Measurements from ENCODE around the gene RRBP1. TPM values are rescaled to one million over a fixed set of nuclear protein-coding genes. Genes with fewer than 3 reads are reported as not detected.

Gene RRBP1
- total and polyA plus RNA-seq, 2 of the 4 experiments (the other 2 are of a cell fraction) = 90.2 to 136 TPM

DNA sequence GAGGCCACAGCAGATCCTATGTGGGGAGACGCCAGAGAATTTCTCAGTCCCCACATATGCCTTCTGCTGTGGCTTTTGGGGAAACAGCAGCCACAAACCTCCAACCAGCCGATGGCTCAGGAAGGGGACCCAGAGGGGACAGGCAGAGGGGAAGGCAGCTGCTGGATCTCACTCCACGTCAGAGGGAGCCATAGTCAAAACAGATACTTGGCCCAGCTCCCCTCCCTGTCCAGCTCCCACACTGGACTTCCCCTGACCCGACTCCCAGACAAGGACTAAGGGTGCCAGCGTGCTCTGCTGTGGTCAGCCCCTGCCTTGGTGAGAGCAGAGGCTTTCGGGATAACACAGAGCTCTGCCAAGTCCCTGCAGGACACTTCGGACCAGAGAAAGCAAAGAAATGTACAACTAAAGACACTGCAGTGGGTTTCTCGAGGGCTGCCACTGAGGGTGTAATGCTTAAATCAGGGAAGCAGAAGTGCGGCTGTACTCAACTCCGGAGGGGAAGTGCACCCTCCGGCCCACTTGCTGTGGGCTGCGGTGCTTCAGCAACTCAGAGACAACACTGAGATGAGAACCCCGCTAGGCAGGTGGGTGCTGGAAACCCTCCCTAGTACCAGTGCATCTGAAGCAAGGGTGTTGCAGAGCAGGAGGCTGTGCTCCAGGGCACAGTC, 47.2 kb downstream of the RRBP1 start:
- intact Hi-C loops (cut with micrococcal nuclease) = no loop called here
- no peak overlapping the region for H2BK20ac ChIP-seq (ENCODE audit: low read depth, low read length)
- H3K4me2 ChIP-seq (ENCODE audit: low read depth, low read length) = no peak overlapping the region
- POLR2A ChIA-PET (ENCODE audit: unreplicated experiment) = no interaction called here
- H3K79me1 ChIP-seq (ENCODE audit: low read depth in 1 of 2, low read length in 2 of 2) = peaks cover 49 to 97% of the 10 kb centered on the region in 2 experiments
- no peaks in the 10 kb centered on the region for H3K27me3 ChIP-seq (ENCODE audit: control insufficient read depth, insufficient read depth, low read length)
- no peak overlapping the region for H3K4ac ChIP-seq (ENCODE audit: low read depth, low read length)
- no peak for DNase-seq
- dilution Hi-C loops (cut with HindIII; ENCODE audit: low sequenced_read_pairs, unreplicated experiment) = no loop called here
- H3K4me1 ChIP-seq (ENCODE audit: control insufficient read depth, insufficient read depth, low read length) = no peaks in the 10 kb centered on the region; the same call in 1 of the 2 replicates
- no peak overlapping the region for H2AK9ac ChIP-seq (replicated peaks; ENCODE audit: low read depth, low read length, poor library complexity)
- 97% methylated on average over 4 of the region's 13 CpGs; no CpG with 5 or more reads in 1 of the 2 experiments for WGBS, 2 experiments (ENCODE audit: extremely low coverage in 2 of 2, insufficient read length in 1 of 2)
- no peak overlapping the region for H2AFZ ChIP-seq (replicated peaks; ENCODE audit: low read length, poor library complexity)
- no peak overlapping the region for H3K9ac ChIP-seq (ENCODE audit: low read depth, low read length)
- H2BK15ac ChIP-seq (ENCODE audit: low read depth, low read length) = no peak overlapping the region
- no peak overlapping the region for H3K18ac ChIP-seq (ENCODE audit: low read depth, low read length)
- no peaks in the 10 kb centered on the region for H3K9me3 ChIP-seq (ENCODE audit: control insufficient read depth, insufficient read depth, low read length)
- no peak overlapping the region; the same call in 1 of the 2 replicates for H3K27ac ChIP-seq (ENCODE audit: insufficient read depth, low read length)
- no peak overlapping the region for H4K8ac ChIP-seq (ENCODE audit: low read depth in 2 of 2, low read length in 2 of 2)
- no peak overlapping the region for H4K5ac ChIP-seq (ENCODE audit: low read depth, low read length)
- no TSS peak for BruUV-seq (replicated peaks)
- CTCF ChIA-PET = no interaction called here
- H3K9me1 ChIP-seq (ENCODE audit: insufficient read depth, low read length) = no peaks in the 10 kb centered on the region
- no peak overlapping the region for H3K4me3 ChIP-seq (ENCODE audit: insufficient read depth, low read depth, low read length)
- no peak overlapping the region for H2AK5ac ChIP-seq (ENCODE audit: low read depth, low read length)
- H4K20me1 ChIP-seq (ENCODE audit: insufficient read depth, low read length) = peaks cover 98% of the 10 kb centered on the region
- no peak overlapping the region for H2BK5ac ChIP-seq (ENCODE audit: low read depth, low read length, poor library complexity, severe bottlenecking)
- no peak for ATAC-seq (ENCODE audit: low read depth)
- no peak overlapping the region for H3K23ac ChIP-seq (ENCODE audit: low read depth, low read length)
- H2BK120ac ChIP-seq (ENCODE audit: low read depth, low read length) = no peak overlapping the region
- no peak overlapping the region for H3K14ac ChIP-seq (replicated peaks; ENCODE audit: low read depth, low read length)
- in situ Hi-C loops (cut with MboI; ENCODE audit: low sequenced_read_pairs) = loop anchor here (25.0 kb wide), 1 partner anchor 503 kb away; the partner anchor contains the start of genes KAT14 and PET117
- no peak for TF ChIP-seq CEBPB (IDR thresholded peaks at IDR 0.05; ENCODE audit: low read depth, low read length)
- TF ChIP-seq, protein P1, sequence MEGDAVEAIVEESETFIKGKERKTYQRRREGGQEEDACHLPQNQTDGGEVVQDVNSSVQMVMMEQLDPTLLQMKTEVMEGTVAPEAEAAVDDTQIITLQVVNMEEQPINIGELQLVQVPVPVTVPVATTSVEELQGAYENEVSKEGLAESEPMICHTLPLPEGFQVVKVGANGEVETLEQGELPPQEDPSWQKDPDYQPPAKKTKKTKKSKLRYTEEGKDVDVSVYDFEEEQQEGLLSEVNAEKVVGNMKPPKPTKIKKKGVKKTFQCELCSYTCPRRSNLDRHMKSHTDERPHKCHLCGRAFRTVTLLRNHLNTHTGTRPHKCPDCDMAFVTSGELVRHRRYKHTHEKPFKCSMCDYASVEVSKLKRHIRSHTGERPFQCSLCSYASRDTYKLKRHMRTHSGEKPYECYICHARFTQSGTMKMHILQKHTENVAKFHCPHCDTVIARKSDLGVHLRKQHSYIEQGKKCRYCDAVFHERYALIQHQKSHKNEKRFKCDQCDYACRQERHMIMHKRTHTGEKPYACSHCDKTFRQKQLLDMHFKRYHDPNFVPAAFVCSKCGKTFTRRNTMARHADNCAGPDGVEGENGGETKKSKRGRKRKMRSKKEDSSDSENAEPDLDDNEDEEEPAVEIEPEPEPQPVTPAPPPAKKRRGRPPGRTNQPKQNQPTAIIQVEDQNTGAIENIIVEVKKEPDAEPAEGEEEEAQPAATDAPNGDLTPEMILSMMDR (conservative IDR thresholded peaks at IDR 0.05; ENCODE audit: low read depth, low read length) = no peak
- TF ChIP-seq RAD21 (IDR thresholded peaks at IDR 0.05; ENCODE audit: low read length) = no peak
- no peak for TF ChIP-seq FOS (IDR thresholded peaks at IDR 0.05; ENCODE audit: low read depth, low read length)
- TF ChIP-seq, protein P2, sequence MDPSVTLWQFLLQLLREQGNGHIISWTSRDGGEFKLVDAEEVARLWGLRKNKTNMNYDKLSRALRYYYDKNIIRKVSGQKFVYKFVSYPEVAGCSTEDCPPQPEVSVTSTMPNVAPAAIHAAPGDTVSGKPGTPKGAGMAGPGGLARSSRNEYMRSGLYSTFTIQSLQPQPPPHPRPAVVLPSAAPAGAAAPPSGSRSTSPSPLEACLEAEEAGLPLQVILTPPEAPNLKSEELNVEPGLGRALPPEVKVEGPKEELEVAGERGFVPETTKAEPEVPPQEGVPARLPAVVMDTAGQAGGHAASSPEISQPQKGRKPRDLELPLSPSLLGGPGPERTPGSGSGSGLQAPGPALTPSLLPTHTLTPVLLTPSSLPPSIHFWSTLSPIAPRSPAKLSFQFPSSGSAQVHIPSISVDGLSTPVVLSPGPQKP (IDR thresholded peaks at IDR 0.05; ENCODE audit: borderline replicate concordance, low read depth, low read length) = no peak
- no peak for TF ChIP-seq MAZ (IDR thresholded peaks at IDR 0.05; ENCODE audit: borderline replicate concordance, low read depth, low read length)
- no peak for TF ChIP-seq POLR2A (IDR thresholded peaks at IDR 0.05; ENCODE audit: low read depth, low read length)
- TF ChIP-seq, protein P3, sequence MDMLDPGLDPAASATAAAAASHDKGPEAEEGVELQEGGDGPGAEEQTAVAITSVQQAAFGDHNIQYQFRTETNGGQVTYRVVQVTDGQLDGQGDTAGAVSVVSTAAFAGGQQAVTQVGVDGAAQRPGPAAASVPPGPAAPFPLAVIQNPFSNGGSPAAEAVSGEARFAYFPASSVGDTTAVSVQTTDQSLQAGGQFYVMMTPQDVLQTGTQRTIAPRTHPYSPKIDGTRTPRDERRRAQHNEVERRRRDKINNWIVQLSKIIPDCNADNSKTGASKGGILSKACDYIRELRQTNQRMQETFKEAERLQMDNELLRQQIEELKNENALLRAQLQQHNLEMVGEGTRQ (IDR thresholded peaks at IDR 0.05; ENCODE audit: low read depth, low read length) = no peak
- no peak overlapping the region for H3K56ac ChIP-seq (ENCODE audit: extremely low read depth, insufficient read depth, low read length)
- H4K91ac ChIP-seq (ENCODE audit: insufficient read depth, low read depth, low read length) = no peak overlapping the region
- peaks cover 95% of the 10 kb centered on the region for H3K36me3 ChIP-seq (ENCODE audit: control insufficient read depth, insufficient read depth, low read length)
